ENCODE data around the gene TMEM220. TPM values are rescaled to one million over a fixed set of nuclear protein-coding genes. Genes with fewer than 3 reads are reported as not detected.

The TMEM220 gene
- total and polyA plus RNA-seq, 2 of the 4 experiments (the other 2 are of a cell fraction), result 1.1 to 1.9 TPM

DNA sequence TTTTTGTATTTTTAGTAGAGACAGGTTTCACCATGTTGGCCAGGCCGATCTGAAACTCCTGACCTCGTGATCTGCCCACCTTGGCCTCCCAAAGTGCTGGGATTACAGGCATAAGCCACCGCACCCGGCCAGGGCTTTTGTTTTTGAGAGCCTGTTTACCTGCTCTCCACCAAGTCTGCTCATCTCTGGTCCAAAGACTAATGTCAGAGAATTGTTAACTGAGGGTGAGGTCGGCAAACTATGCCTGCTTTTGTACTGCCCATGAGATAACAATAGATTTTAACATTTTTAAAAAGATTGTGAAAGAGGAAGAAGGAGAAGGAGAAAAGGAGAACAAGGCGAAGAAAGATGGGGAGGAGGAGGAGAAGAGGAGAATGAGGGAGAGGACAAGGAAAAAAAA is 48.1 kb upstream of the TMEM220 start:
- CTCF ChIA-PET, result no interaction called here
- TF ChIP-seq RFX5 (IDR thresholded peaks at IDR 0.05; ENCODE audit: low read depth, low read length), result no peak
- TF ChIP-seq POLR2A (IDR thresholded peaks at IDR 0.05; ENCODE audit: low read depth, low read length), result no peak
- no peak for TF ChIP-seq RAD21 (IDR thresholded peaks at IDR 0.05; ENCODE audit: low read length)
- TF ChIP-seq MAZ (IDR thresholded peaks at IDR 0.05; ENCODE audit: borderline replicate concordance, low read depth, low read length), result no peak
- TF ChIP-seq, protein P1, sequence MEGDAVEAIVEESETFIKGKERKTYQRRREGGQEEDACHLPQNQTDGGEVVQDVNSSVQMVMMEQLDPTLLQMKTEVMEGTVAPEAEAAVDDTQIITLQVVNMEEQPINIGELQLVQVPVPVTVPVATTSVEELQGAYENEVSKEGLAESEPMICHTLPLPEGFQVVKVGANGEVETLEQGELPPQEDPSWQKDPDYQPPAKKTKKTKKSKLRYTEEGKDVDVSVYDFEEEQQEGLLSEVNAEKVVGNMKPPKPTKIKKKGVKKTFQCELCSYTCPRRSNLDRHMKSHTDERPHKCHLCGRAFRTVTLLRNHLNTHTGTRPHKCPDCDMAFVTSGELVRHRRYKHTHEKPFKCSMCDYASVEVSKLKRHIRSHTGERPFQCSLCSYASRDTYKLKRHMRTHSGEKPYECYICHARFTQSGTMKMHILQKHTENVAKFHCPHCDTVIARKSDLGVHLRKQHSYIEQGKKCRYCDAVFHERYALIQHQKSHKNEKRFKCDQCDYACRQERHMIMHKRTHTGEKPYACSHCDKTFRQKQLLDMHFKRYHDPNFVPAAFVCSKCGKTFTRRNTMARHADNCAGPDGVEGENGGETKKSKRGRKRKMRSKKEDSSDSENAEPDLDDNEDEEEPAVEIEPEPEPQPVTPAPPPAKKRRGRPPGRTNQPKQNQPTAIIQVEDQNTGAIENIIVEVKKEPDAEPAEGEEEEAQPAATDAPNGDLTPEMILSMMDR (conservative IDR thresholded peaks at IDR 0.05; ENCODE audit: low read depth, low read length), result no peak
- TF ChIP-seq CEBPB (IDR thresholded peaks at IDR 0.05; ENCODE audit: low read depth, low read length), result no peak
- TF ChIP-seq RCOR1 (IDR thresholded peaks at IDR 0.05; ENCODE audit: insufficient replicate concordance, low read length), result no peak
- no peak for TF ChIP-seq BHLHE40 (IDR thresholded peaks at IDR 0.05; ENCODE audit: low read depth, low read length)
- no peak for TF ChIP-seq SMC3 (IDR thresholded peaks at IDR 0.05; ENCODE audit: low read depth, low read length)
- TF ChIP-seq CHD1 (IDR thresholded peaks at IDR 0.05; ENCODE audit: low read depth, low read length), result no peak
- no peak for TF ChIP-seq NFE2L2 (IDR thresholded peaks at IDR 0.05; ENCODE audit: low read depth, low read length)
- TF ChIP-seq FOS (IDR thresholded peaks at IDR 0.05; ENCODE audit: low read depth, low read length), result no peak
- intact Hi-C loops (cut with micrococcal nuclease), result no loop called here

More for the DNA sequence above, 48.1 kb upstream of the TMEM220 start:
- Histone ChIP-seq H2BK5ac (ENCODE audit: low read depth, low read length, poor library complexity, severe bottlenecking) (no peak overlapping the region), H3K27me3 (ENCODE audit: control insufficient read depth, insufficient read depth, low read length) (no peaks in the 10 kb centered on the region), H3K4me1 (ENCODE audit: control insufficient read depth, insufficient read depth, low read length) (no peaks in the 10 kb centered on the region), H3K56ac (ENCODE audit: extremely low read depth, insufficient read depth, low read length) (no peak overlapping the region), H4K91ac (ENCODE audit: insufficient read depth, low read depth, low read length) (no peak overlapping the region), H2BK120ac (ENCODE audit: low read depth, low read length) (no peak overlapping the region), H2BK15ac (ENCODE audit: low read depth, low read length) (no peak overlapping the region), H4K8ac (ENCODE audit: low read depth in 2 of 2, low read length in 2 of 2) (no peak overlapping the region), H3K27ac (ENCODE audit: insufficient read depth, low read length) (no peak overlapping the region), H2AK5ac (ENCODE audit: low read depth, low read length) (no peak overlapping the region), H3K18ac (ENCODE audit: low read depth, low read length) (no peak overlapping the region), H3K9me1 (ENCODE audit: insufficient read depth, low read length) (no peaks in the 10 kb centered on the region), H2AFZ (replicated peaks; ENCODE audit: low read length, poor library complexity) (no peak overlapping the region), H4K5ac (ENCODE audit: low read depth, low read length) (no peak overlapping the region), H2BK20ac (ENCODE audit: low read depth, low read length) (no peak overlapping the region), H3K14ac (replicated peaks; ENCODE audit: low read depth, low read length) (no peak overlapping the region), H3K9ac (ENCODE audit: low read depth, low read length) (no peak overlapping the region), H4K20me1 (ENCODE audit: insufficient read depth, low read length) (no peaks in the 10 kb centered on the region), H3K23ac (ENCODE audit: low read depth, low read length) (no peak overlapping the region), H3K79me1 (ENCODE audit: low read depth in 1 of 2, low read length in 2 of 2) (no peaks in the 10 kb centered on the region), H3K4me2 (ENCODE audit: low read depth, low read length) (no peak overlapping the region), H3K9me3 (ENCODE audit: control insufficient read depth, insufficient read depth, low read length) (no peaks in the 10 kb centered on the region), H2AK9ac (replicated peaks; ENCODE audit: low read depth, low read length, poor library complexity) (no peak overlapping the region), H3K36me3 (ENCODE audit: control insufficient read depth, insufficient read depth, low read length) (no peaks in the 10 kb centered on the region), H3K4ac (ENCODE audit: low read depth, low read length) (no peak overlapping the region), H3K4me3 (ENCODE audit: insufficient read depth, low read depth, low read length) (no peak overlapping the region)
- WGBS, 2 experiments (ENCODE audit: extremely low coverage in 2 of 2, insufficient read length in 1 of 2), result 80 to 100% methylated on average over 1 of the region's 6 CpGs
- no peak for ATAC-seq (ENCODE audit: low read depth)
- no peak for DNase-seq
- dilution Hi-C loops (cut with HindIII; ENCODE audit: low sequenced_read_pairs, unreplicated experiment) (no loop called here), in situ Hi-C loops (cut with MboI; ENCODE audit: low sequenced_read_pairs) (no loop called here)
- POLR2A ChIA-PET (ENCODE audit: unreplicated experiment), result no interaction called here
- no TSS peak for BruUV-seq (replicated peaks)

All from IMR-90 (cell line).